HK-2 (cell line): Measurements from ENCODE around the gene PES1.
A peak's percentile ranks its signal among the peaks of the same experiment; 100 is the strongest.
"Not testable (repeated sequence)": the region's sequence is repeated elsewhere in the genome, so short reads cannot be mapped to it uniquely, and the experiment has no call there.

Source experiments
- DNase-seq: peaks from one replicate; pipeline ENCODE4 v3.0.0-alpha.2; 2018; ENCODE audit not compliant: unreplicated experiment

PES1 gene

GRCh38 chr22:30575859-30576258 lies 15.9 kb downstream of the PES1 start:
- DNase-seq = no peak

GRCh38 chr22:30574997-30575671 lies 16.6 kb downstream of the PES1 start:
- DNase-seq = no peak

GRCh38 chr22:30574095-30574981 lies 17.4 kb downstream of the PES1 start, which contains the start of gene GAL3ST1:
Gene GAL3ST1, minus strand, starts transcription at chr22:30574665. Its CDS starts 17,273 bp downstream, at chr22:30557392.
- peak; percentile 46 for DNase-seq

GRCh38 chr22:30573594-30574094 lies 18.1 kb downstream of the PES1 start:
- DNase-seq = no peak

GRCh38 chr22:30572840-30573593 lies 18.7 kb downstream of the PES1 start:
- peak; percentile 47 for DNase-seq

GRCh38 chr22:30572210-30572609 lies 19.5 kb downstream of the PES1 start:
- no peak for DNase-seq

- DNase-seq = no peak
Observed at GRCh38 chr22:30569674-30570202, 22.0 kb downstream of the PES1 start.

GRCh38 chr22:30568137-30568805 lies 23.4 kb downstream of the PES1 start:
- no peak for DNase-seq

- not testable (repeated sequence) for DNase-seq
Observed at GRCh38 chr22:30567277-30567676, 24.4 kb downstream of the PES1 start.

GRCh38 chr22:30566125-30566524 lies 25.6 kb downstream of the PES1 start:
- DNase-seq = no peak

GRCh38 chr22:30565341-30565740 lies 26.4 kb downstream of the PES1 start:
- DNase-seq = no peak

GRCh38 chr22:30564761-30565119 lies 27.0 kb downstream of the PES1 start:
- no peak for DNase-seq

GRCh38 chr22:30564045-30564760 lies 27.5 kb downstream of the PES1 start:
- no peak for DNase-seq

- DNase-seq = peak; percentile 66
Observed at GRCh38 chr22:30562366-30562765, 29.3 kb downstream of the PES1 start.

GRCh38 chr22:30561402-30562189 lies 30.1 kb downstream of the PES1 start:
- DNase-seq = no peak

- not testable (repeated sequence) for DNase-seq
Observed at GRCh38 chr22:30560643-30561202, 31.0 kb downstream of the PES1 start.

GRCh38 chr22:30559889-30560288 lies 31.8 kb downstream of the PES1 start:
- no peak for DNase-seq

GRCh38 chr22:30557243-30557642 lies 34.5 kb downstream of the PES1 start:
- no peak for DNase-seq

- DNase-seq = no peak
Observed at GRCh38 chr22:30556388-30556787, 35.3 kb downstream of the PES1 start.
